Rectal smooth muscle tissue (tissue), 1 donor: ENCODE measurements around the gene TOR1A.
A peak's percentile ranks its signal among the peaks of the same experiment; 100 is the strongest.

Experiments
- H3K27ac ChIP-seq: one replicate; pipeline ENCODE4 v1.7.0; 2013; ENCODE audit warnings: low read depth, low read length, inconsistent platforms
- H3K27me3 ChIP-seq: one replicate; pipeline ENCODE4 v1.7.0; 2013; ENCODE audit warnings: low read length; ENCODE audit not compliant: control insufficient read depth, insufficient read depth
- H3K36me3 ChIP-seq: one replicate; pipeline ENCODE4 v1.7.0; 2013; ENCODE audit warnings: low read length; ENCODE audit not compliant: control insufficient read depth, insufficient read depth
- H3K4me1 ChIP-seq: one replicate; pipeline ENCODE4 v1.7.0; 2013; ENCODE audit warnings: low read length; ENCODE audit not compliant: control insufficient read depth, insufficient read depth
- H3K4me3 ChIP-seq: one replicate; pipeline ENCODE4 v1.7.0; 2013; ENCODE audit warnings: low read length
- H3K9ac ChIP-seq: one replicate; pipeline ENCODE4 v1.7.0; 2013; ENCODE audit warnings: low read length

Gene TOR1A

GRCh38 chr9:129863059-129863690 is 39.2 kb upstream of the TOR1A start:
- Histone ChIP-seq H3K27me3 (no peaks in the 10 kb centered on the region), H3K4me3 (no peak overlapping the region), H3K9ac (no peak overlapping the region), H3K4me1 (no peaks in the 10 kb centered on the region), H3K36me3 (peaks cover 32% of the 10 kb centered on the region), H3K27ac (no peak overlapping the region)

GRCh38 chr9:129861447-129861827 is 37.5 kb upstream of the TOR1A start:
- Histone ChIP-seq H3K27me3 (no peaks in the 10 kb centered on the region), H3K9ac (no peak overlapping the region), H3K4me3 (no peak overlapping the region), H3K36me3 (peaks cover 39% of the 10 kb centered on the region), H3K4me1 (no peaks in the 10 kb centered on the region), H3K27ac (no peak overlapping the region)

GRCh38 chr9:129860653-129861446 is 36.9 kb upstream of the TOR1A start:
- H3K36me3 ChIP-seq = peaks cover 43% of the 10 kb centered on the region
- H3K9ac ChIP-seq = no peak overlapping the region
- H3K4me1 ChIP-seq = no peaks in the 10 kb centered on the region
- no peak overlapping the region for H3K27ac ChIP-seq
- no peaks in the 10 kb centered on the region for H3K27me3 ChIP-seq
- no peak overlapping the region for H3K4me3 ChIP-seq

- Histone ChIP-seq H3K27ac (no peak overlapping the region), H3K36me3 (peaks cover 46% of the 10 kb centered on the region), H3K9ac (no peak overlapping the region), H3K4me3 (no peak overlapping the region), H3K27me3 (no peaks in the 10 kb centered on the region), H3K4me1 (no peaks in the 10 kb centered on the region)
Observed at GRCh38 chr9:129858167-129858962, 34.4 kb upstream of the TOR1A start.

GRCh38 chr9:129857207-129857606 is 33.3 kb upstream of the TOR1A start:
- Histone ChIP-seq H3K27ac (no peak overlapping the region), H3K4me3 (no peak overlapping the region), H3K27me3 (no peaks in the 10 kb centered on the region), H3K36me3 (peaks cover 45% of the 10 kb centered on the region), H3K9ac (no peak overlapping the region), H3K4me1 (no peaks in the 10 kb centered on the region)

- no peak overlapping the region for H3K4me3 ChIP-seq
- no peak overlapping the region for H3K9ac ChIP-seq
- H3K36me3 ChIP-seq = peaks cover 40% of the 10 kb centered on the region
- H3K4me1 ChIP-seq = no peaks in the 10 kb centered on the region
- H3K27ac ChIP-seq = no peak overlapping the region
- no peaks in the 10 kb centered on the region for H3K27me3 ChIP-seq
Observed at GRCh38 chr9:129854588-129855110, 30.7 kb upstream of the TOR1A start.

- H3K27ac ChIP-seq = no peak overlapping the region
- peaks cover 37% of the 10 kb centered on the region for H3K36me3 ChIP-seq
- no peak overlapping the region for H3K4me3 ChIP-seq
- no peak overlapping the region for H3K9ac ChIP-seq
- H3K4me1 ChIP-seq = no peaks in the 10 kb centered on the region
- no peaks in the 10 kb centered on the region for H3K27me3 ChIP-seq
Observed at GRCh38 chr9:129853614-129854013, 29.7 kb upstream of the TOR1A start.

- H3K27me3 ChIP-seq = no peaks in the 10 kb centered on the region
- no peak overlapping the region for H3K4me3 ChIP-seq
- H3K4me1 ChIP-seq = no peaks in the 10 kb centered on the region
- peaks cover 30% of the 10 kb centered on the region for H3K36me3 ChIP-seq
- no peak overlapping the region for H3K9ac ChIP-seq
- no peak overlapping the region for H3K27ac ChIP-seq
Observed at GRCh38 chr9:129852579-129852978, 28.6 kb upstream of the TOR1A start.

- no peak overlapping the region for H3K9ac ChIP-seq
- H3K27me3 ChIP-seq = no peaks in the 10 kb centered on the region
- no peak overlapping the region for H3K4me3 ChIP-seq
- peak overlapping the region; percentile 44 for H3K27ac ChIP-seq
- H3K36me3 ChIP-seq = peaks cover 23% of the 10 kb centered on the region
- no peaks in the 10 kb centered on the region for H3K4me1 ChIP-seq
Observed at GRCh38 chr9:129851821-129852220, 27.9 kb upstream of the TOR1A start.

- H3K4me1 ChIP-seq = no peaks in the 10 kb centered on the region
- peak overlapping the region; percentile 44 for H3K27ac ChIP-seq
- H3K9ac ChIP-seq = no peak overlapping the region
- no peaks in the 10 kb centered on the region for H3K27me3 ChIP-seq
- H3K4me3 ChIP-seq = no peak overlapping the region
- peaks cover 20% of the 10 kb centered on the region for H3K36me3 ChIP-seq
Observed at GRCh38 chr9:129850821-129851550, 27.1 kb upstream of the TOR1A start.

- no peak overlapping the region for H3K9ac ChIP-seq
- H3K4me1 ChIP-seq = no peaks in the 10 kb centered on the region
- H3K36me3 ChIP-seq = peaks cover 17% of the 10 kb centered on the region
- no peak overlapping the region for H3K27ac ChIP-seq
- no peaks in the 10 kb centered on the region for H3K27me3 ChIP-seq
- no peak overlapping the region for H3K4me3 ChIP-seq
Observed at GRCh38 chr9:129849901-129850300, 26.0 kb upstream of the TOR1A start.
